Measurements from ENCODE around the gene RFPL2. TPM values are rescaled to one million over a fixed set of nuclear protein-coding genes. Genes with fewer than 3 reads are reported as not detected.

The RFPL2 gene
- 6.4 and 6.5 TPM in 2 replicates for polyA plus RNA-seq

DNA sequence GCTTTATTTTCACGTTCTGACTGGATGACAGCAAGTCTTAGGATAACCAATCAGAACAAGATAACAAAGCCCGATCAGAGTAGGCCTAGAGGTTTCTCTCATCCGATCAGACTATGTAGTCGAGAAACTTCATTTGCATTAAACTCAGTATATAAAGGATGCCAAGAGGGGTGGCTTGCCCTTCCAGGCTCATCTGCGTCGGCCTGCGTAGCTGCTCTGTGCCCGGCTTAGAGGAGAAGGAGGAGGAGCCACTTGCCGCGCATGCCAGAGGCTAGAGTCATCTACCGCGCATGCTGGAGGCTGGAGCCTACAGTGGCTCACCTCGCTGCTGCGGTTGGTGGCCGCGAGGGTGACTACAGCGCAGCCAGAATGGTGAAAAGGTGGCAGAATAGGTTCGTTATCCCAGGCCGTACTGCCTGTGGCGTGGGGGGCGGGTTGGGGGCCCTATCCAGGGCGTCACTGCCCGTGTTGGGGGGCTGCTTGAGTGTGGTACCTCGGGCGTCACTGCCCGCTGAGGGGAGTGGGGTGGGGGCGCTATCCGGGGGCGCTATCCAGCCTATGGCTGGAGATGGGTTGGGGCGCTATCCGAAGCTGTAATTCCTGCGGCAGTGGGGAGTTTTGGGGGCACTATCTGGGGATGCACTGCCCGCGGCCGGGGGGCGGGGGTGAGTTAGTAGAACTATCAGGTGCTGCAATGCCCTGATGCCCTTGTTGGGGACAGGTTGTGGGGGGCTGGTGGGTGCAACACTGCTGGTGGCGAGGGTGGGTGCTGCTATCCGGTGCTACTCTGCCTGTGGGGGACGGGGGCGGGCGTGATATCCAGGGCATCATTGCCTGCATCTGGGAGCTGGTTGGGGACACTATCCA, at the start of gene RFPL2:
RFPL2 (minus strand) TSS at position 218 of the 867 bp plus-strand sequence. CDS start 2,622 bp downstream, outside the sequence.

DNA sequence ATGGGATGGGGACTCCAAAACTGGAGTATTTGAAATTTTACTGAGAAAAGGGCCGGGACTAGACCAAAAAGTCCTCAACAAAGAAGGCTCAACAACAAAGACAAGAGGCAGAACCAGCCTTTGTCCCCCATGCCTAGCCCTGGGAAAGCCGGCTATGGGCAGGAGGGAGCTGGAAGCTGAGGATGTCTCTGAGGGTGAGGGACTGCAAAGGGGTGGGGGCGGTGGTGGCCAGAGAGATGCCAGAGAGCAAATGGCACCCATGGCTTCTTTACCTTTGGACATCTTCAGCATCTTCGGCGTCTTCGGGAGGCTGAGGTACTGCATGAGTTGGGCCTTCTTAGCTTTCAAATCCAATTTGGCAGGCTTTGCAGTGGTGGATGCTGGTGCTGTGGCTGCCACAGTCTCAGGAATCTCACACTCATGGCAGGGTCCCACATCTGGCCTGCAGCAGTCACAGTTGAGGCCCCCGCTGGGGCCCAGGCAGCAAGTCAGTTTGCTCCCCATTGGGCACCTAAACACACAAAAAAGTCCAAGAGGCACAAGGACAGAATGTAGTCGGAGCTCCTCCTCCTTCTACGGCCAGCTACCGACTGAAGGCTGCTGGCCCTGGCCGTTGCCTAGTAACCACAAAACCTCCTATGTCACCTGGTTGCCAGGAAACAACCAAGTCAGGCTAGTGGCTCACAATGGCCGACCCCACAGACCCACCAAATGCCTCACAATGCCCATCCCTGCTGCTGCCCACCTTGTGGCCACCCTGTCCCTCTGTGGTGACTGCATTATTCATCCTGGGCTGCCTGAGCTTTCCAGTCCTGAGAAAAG, 46.0 kb downstream of the RFPL2 start, which contains the start of gene C22orf42:
C22orf42 (minus strand) TSS at position 592 of the 822 bp plus-strand sequence; CDS start at position 504, 88 bp downstream.

Other genes starting within 250 kb of the RFPL2 start
- 0.07 TPM in 1 of 2 replicates, not detected in the other for gene SLC5A1, start 161.8 kb downstream of the RFPL2 start, polyA plus RNA-seq
- not detected in 2 replicates for gene C22orf42, start 45.8 kb downstream of the RFPL2 start, polyA plus RNA-seq
- 0.22 and 0.39 TPM in 2 replicates for gene SLC5A4, start 50.3 kb upstream of the RFPL2 start, polyA plus RNA-seq
- gene RFPL3, start 152.8 kb upstream of the RFPL2 start, polyA plus RNA-seq, result not detected in 2 replicates
- gene RTCB, start 207.2 kb upstream of the RFPL2 start, polyA plus RNA-seq, result 34.5 and 56.1 TPM in 2 replicates

Data from Purkinje cell (primary cell).